DND-41 (cell line): ENCODE data around the gene GPI.

Source experiments
- ATAC-seq: fragments of 200-7000 bp; cut with Tn5 transposase; 3 replicates; pipeline ENCODE4 v1.9.1; 2021; ENCODE audit warnings: low read depth; ENCODE audit not compliant: insufficient read depth
- DNase-seq: peaks from one replicate; pipeline ENCODE4 v3.0.0-alpha.2; 2020
- H2AFZ ChIP-seq: 2 replicates; pipeline ENCODE4 v1.6.0; 2012; ENCODE audit warnings: low read depth, low read length
- H3K27ac ChIP-seq: 2 replicates; pipeline ENCODE4 v1.5.1; 2012; ENCODE audit warnings: low read length, inconsistent platforms
- H3K27me3 ChIP-seq: fragments of 200-600 bp; sonication (generic); 2 replicates; pipeline ENCODE4 v1.6.0; 2012; ENCODE audit warnings: low read length, mild to moderate bottlenecking, inconsistent platforms; ENCODE audit not compliant: insufficient read depth, poor library complexity
- H3K36me3 ChIP-seq: 2 replicates; pipeline ENCODE4 v1.5.1; 2012; ENCODE audit warnings: low read length, inconsistent platforms; ENCODE audit not compliant: insufficient read depth
- H3K4me1 ChIP-seq: 2 replicates; pipeline ENCODE4 v1.5.1; 2012; ENCODE audit warnings: mild to moderate bottlenecking, low read length; ENCODE audit not compliant: insufficient read depth
- H3K4me2 ChIP-seq: 2 replicates; pipeline ENCODE4 v1.6.0; 2012; ENCODE audit warnings: mild to moderate bottlenecking, moderate library complexity, low read length, inconsistent platforms; ENCODE audit not compliant: insufficient read depth
- H3K4me3 ChIP-seq, 2 experiments: fragments of 200-600 bp in 1 of 2; shearing (Covaris generic) in 1 of 2; 2 replicates each; pipeline ENCODE4 v1.5.1; 2012 to 2016; ENCODE audit warnings: inconsistent platforms in 2 of 2, low read length in 2 of 2, mild to moderate bottlenecking in 2 of 2, low read depth in 1 of 2, moderate library complexity in 1 of 2
- H3K79me2 ChIP-seq: 2 replicates; pipeline ENCODE4 v1.6.0; 2012; ENCODE audit warnings: low read length, inconsistent platforms; ENCODE audit not compliant: insufficient read depth
- H3K9ac ChIP-seq: 2 replicates; pipeline ENCODE4 v1.6.0; 2012; ENCODE audit warnings: low read depth, mild to moderate bottlenecking, inconsistent platforms, low read length, moderate library complexity
- H3K9me3 ChIP-seq: 2 replicates; pipeline ENCODE4 v1.5.1; 2012; ENCODE audit warnings: low read length, moderate library complexity, mild to moderate bottlenecking, inconsistent platforms; ENCODE audit not compliant: insufficient read depth, severe bottlenecking
- H4K20me1 ChIP-seq: 2 replicates; pipeline ENCODE4 v1.6.0; 2012; ENCODE audit warnings: low read length; ENCODE audit not compliant: insufficient read depth
- CTCF ChIP-seq: IDR thresholded peaks from 2 replicates; pipeline ENCODE4 v1.5.1; 2012; ENCODE audit warnings: borderline replicate concordance, low read length, moderate library complexity, mild to moderate bottlenecking; ENCODE audit not compliant: poor library complexity, severe bottlenecking; ENCODE audit errors: extremely low read depth
- EZH2 ChIP-seq: IDR thresholded peaks from 3 replicates; pipeline ENCODE4 v1.6.1; 2012; ENCODE audit warnings: borderline replicate concordance, low read depth, mild to moderate bottlenecking, moderate library complexity, low read length, inconsistent platforms; ENCODE audit not compliant: severe bottlenecking

GPI gene

GRCh38 chr19:34355201-34355600 is 9.8 kb upstream of the GPI start:
- no peaks in the 10 kb centered on the region for H4K20me1 ChIP-seq
- no peaks in the 10 kb centered on the region for H3K9me3 ChIP-seq
- H3K4me3 ChIP-seq: no peak overlapping the region
- H3K36me3 ChIP-seq: peaks cover 13% of the 10 kb centered on the region; the same call in 1 of the 2 replicates
- no peaks in the 10 kb centered on the region for H3K27me3 ChIP-seq
- H3K4me1 ChIP-seq: peaks cover 12% of the 10 kb centered on the region
- DNase-seq (no peak), ATAC-seq (no peak)
- no peak overlapping the region for H3K9ac ChIP-seq
- H2AFZ ChIP-seq: no peak overlapping the region
- no peak overlapping the region for H3K4me2 ChIP-seq
- TF ChIP-seq EZH2: no peak
- no peak for TF ChIP-seq CTCF
- H3K79me2 ChIP-seq: no peaks in the 10 kb centered on the region
- no peak overlapping the region for H3K27ac ChIP-seq

- ATAC-seq: no peak
- H3K79me2 ChIP-seq: no peaks in the 10 kb centered on the region
- H3K9me3 ChIP-seq: no peaks in the 10 kb centered on the region
- H3K4me3 ChIP-seq: no peak overlapping the region
- H3K27me3 ChIP-seq: no peaks in the 10 kb centered on the region
- 0 out of 2 replicates have a peak, but pooled peaks cover 9% of the 10 kb centered on the region for H3K36me3 ChIP-seq
- no peaks in the 10 kb centered on the region for H4K20me1 ChIP-seq
- no peak overlapping the region for H2AFZ ChIP-seq
- DNase-seq: no peak
- H3K4me1 ChIP-seq: no peaks in the 10 kb centered on the region
- no peak overlapping the region for H3K4me2 ChIP-seq
- no peak overlapping the region for H3K9ac ChIP-seq
- no peak overlapping the region for H3K27ac ChIP-seq
- TF ChIP-seq EZH2: no peak
- no peak for TF ChIP-seq CTCF
Observed at GRCh38 chr19:34356875-34357274, 8.1 kb upstream of the GPI start.

GRCh38 chr19:34357431-34357830 is 7.6 kb upstream of the GPI start:
- Histone ChIP-seq H3K27me3 (no peaks in the 10 kb centered on the region), H3K79me2 (no peaks in the 10 kb centered on the region), H3K4me3 (no peak overlapping the region), H2AFZ (no peak overlapping the region), H4K20me1 (no peaks in the 10 kb centered on the region), H3K27ac (no peak overlapping the region), H3K36me3 (0 out of 2 replicates have a peak, but pooled peaks cover 9% of the 10 kb centered on the region), H3K9ac (no peak overlapping the region), H3K4me2 (no peak overlapping the region), H3K4me1 (no peaks in the 10 kb centered on the region), H3K9me3 (no peaks in the 10 kb centered on the region)
- DNase-seq (no peak), ATAC-seq (no peak)
- no peak for TF ChIP-seq CTCF
- TF ChIP-seq EZH2: no peak
